ENCODE results near the gene SC5D. TPM values are rescaled to one million over a fixed set of nuclear protein-coding genes. Genes with fewer than 3 reads are reported as not detected.
A peak's percentile ranks its signal among the peaks of the same experiment; 100 is the strongest.

The SC5D gene
- 10 to 100 TPM; 23.6 to 38.3 (median 26.2) TPM for total RNA-seq

- H3K4me1 ChIP-seq: peaks cover 7 to 30% (median 11%) of the 10 kb centered on the region in 3 donors
- peak within 1 kb of the TSS; percentile 40 to 77 for H3K4me3 ChIP-seq
- TF ChIP-seq CTCF (IDR thresholded peaks at IDR 0.05): peak in 1 of 4 experiments; percentile 8
- peak; percentile 79 to 81 for TF ChIP-seq POLR2A (IDR thresholded peaks at IDR 0.05)
- peak; percentile 93 for TF ChIP-seq POLR2AphosphoS5 (IDR thresholded peaks at IDR 0.05)
- no peak for TF ChIP-seq EP300 (IDR thresholded peaks at IDR 0.05)
- no peaks in the 10 kb centered on the region for H3K9me3 ChIP-seq
- H3K27me3 ChIP-seq: no peaks in the 10 kb centered on the region
- 1 to 2% methylated on average over 9 to 36 of the region's 75 CpGs for WGBS, 2 donors (ENCODE audit: low coverage in 1 of 2)
- peak within 1 kb of the TSS; percentile 76 to 98 (median 95) for H3K27ac ChIP-seq
- H3K36me3 ChIP-seq: no peaks in the 10 kb centered on the region
- ATAC-seq: peak; percentile 99
Observed at GRCh38 chr11:121292495-121293287, at the start of gene SC5D. Gene SC5D (plus strand): TSS chr11:121292771. CDS start chr11:121303376, 10,605 bp downstream.

DNA sequence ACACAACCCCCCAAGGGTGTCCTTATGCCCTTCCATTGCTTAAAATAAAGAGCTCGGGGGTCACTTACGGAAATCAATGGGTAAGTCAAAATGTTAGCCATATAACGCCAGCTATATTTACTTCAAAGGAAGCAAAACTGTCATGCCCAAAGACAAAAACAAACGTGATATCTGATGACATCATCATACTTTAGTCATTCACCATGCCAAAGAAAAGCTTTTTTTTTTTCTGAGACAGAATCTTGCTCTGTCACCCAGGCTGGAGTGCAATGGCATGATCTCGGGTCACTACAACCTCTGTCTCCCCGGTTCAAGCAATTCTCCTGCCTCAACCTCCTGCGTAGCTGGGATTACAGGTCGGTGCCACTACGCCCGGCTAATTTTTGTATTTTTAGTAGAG lies 47.7 kb upstream of the SC5D start:
- Histone ChIP-seq H3K27ac (no peak overlapping the region), H3K36me3 (no peaks in the 10 kb centered on the region), H3K9me3 (no peaks in the 10 kb centered on the region), H3K27me3 (peaks cover 11% of the 10 kb centered on the region), H3K4me3 (no peak overlapping the region), H3K4me1 (no peaks in the 10 kb centered on the region)
- ATAC-seq: no peak
- 86% methylated on average over 4 to 5 of the region's 10 CpGs for WGBS, 2 donors (ENCODE audit: low coverage in 1 of 2)
- TF ChIP-seq POLR2AphosphoS5 (IDR thresholded peaks at IDR 0.05) (no peak), CTCF (IDR thresholded peaks at IDR 0.05) (no peak), POLR2A (IDR thresholded peaks at IDR 0.05) (no peak), EP300 (IDR thresholded peaks at IDR 0.05) (no peak)

GRCh38 chr11:121246021-121246768 lies 46.4 kb upstream of the SC5D start:
- ATAC-seq: no peak
- H3K27ac ChIP-seq: no peak overlapping the region
- H3K27me3 ChIP-seq: peaks cover 6% of the 10 kb centered on the region
- TF ChIP-seq POLR2AphosphoS5 (IDR thresholded peaks at IDR 0.05) (no peak), CTCF (IDR thresholded peaks at IDR 0.05) (no peak), POLR2A (IDR thresholded peaks at IDR 0.05) (no peak), EP300 (IDR thresholded peaks at IDR 0.05) (no peak)
- no peaks in the 10 kb centered on the region for H3K36me3 ChIP-seq
- no peak overlapping the region for H3K4me3 ChIP-seq
- 60 to 76% methylated on average over 1 to 3 of the region's 23 CpGs for WGBS, 2 donors (ENCODE audit: low coverage in 1 of 2)
- H3K4me1 ChIP-seq: no peaks in the 10 kb centered on the region
- H3K9me3 ChIP-seq: no peaks in the 10 kb centered on the region

DNA sequence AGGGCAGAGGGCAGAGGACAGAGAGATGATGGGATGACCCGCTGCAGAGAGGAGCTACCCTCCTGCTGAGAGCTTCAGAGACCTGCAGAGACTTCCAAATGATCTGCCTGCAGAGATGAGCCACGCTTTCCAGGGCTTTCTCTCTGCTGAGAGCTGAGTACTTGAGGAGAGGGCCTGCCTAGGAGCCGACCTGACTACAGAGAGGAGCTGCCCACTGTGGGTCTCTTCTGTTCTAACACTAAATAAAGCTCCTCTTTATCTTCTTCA lies 45.9 kb upstream of the SC5D start:
- H3K27ac ChIP-seq: no peak overlapping the region
- no peak for ATAC-seq
- no peaks in the 10 kb centered on the region for H3K9me3 ChIP-seq
- no peaks in the 10 kb centered on the region for H3K4me1 ChIP-seq
- TF ChIP-seq CTCF (IDR thresholded peaks at IDR 0.05): no peak
- no peak for TF ChIP-seq EP300 (IDR thresholded peaks at IDR 0.05)
- TF ChIP-seq POLR2AphosphoS5 (IDR thresholded peaks at IDR 0.05): no peak
- no peak for TF ChIP-seq POLR2A (IDR thresholded peaks at IDR 0.05)
- no peak overlapping the region for H3K4me3 ChIP-seq
- H3K27me3 ChIP-seq: peaks cover 1% of the 10 kb centered on the region
- 71 to 94% methylated on average over 2 to 3 of the region's 3 CpGs for WGBS, 2 donors (ENCODE audit: low coverage in 1 of 2)
- H3K36me3 ChIP-seq: no peaks in the 10 kb centered on the region
